Measurements from ENCODE around the gene SLC5A6.

Gene SLC5A6

GRCh38 chr2:27170581-27171337, 41.3 kb downstream of the SLC5A6 start:
- DNase-seq: no peak

- no peak for DNase-seq
These were observed 46.9 kb downstream of the SLC5A6 start for GRCh38 chr2:27164960-27165763.

- DNase-seq: no peak
These were observed 49.6 kb downstream of the SLC5A6 start for GRCh38 chr2:27162151-27163121.

GRCh38 chr2:27160191-27160590, 51.9 kb downstream of the SLC5A6 start:
- DNase-seq: no peak

GRCh38 chr2:27159271-27159670, 52.8 kb downstream of the SLC5A6 start:
- DNase-seq: no peak

- no peak for DNase-seq
These were observed 53.6 kb downstream of the SLC5A6 start for GRCh38 chr2:27158468-27158867.

GRCh38 chr2:27155069-27155520, 57.0 kb downstream of the SLC5A6 start:
- no peak for DNase-seq

- DNase-seq: no peak
These were observed 57.6 kb downstream of the SLC5A6 start for GRCh38 chr2:27154488-27154887.

- DNase-seq: no peak
These were observed 59.1 kb downstream of the SLC5A6 start for GRCh38 chr2:27152796-27153464.

GRCh38 chr2:27152102-27152795, 59.8 kb downstream of the SLC5A6 start:
- no peak for DNase-seq

- DNase-seq: no peak
These were observed 61.3 kb downstream of the SLC5A6 start for GRCh38 chr2:27150639-27151230.
